Retinal pigment epithelial cell (primary cell): ENCODE results near the gene IKZF1.

Experiments
- DNase-seq: peaks from one replicate; pipeline ENCODE4 v3.0.0-alpha.2; 2010; ENCODE audit warnings: low read depth
- H3K4me3 ChIP-seq: 2 replicates; pipeline ENCODE4 v1.5.1; 2011; ENCODE audit warnings: mild to moderate bottlenecking, low read length, control low read depth, moderate library complexity
- TF ChIP-seq, protein P1 (sequence below): conservative IDR thresholded peaks from 2 replicates; pipeline ENCODE4 v1.5.1; 2011; ENCODE audit warnings: low read depth, low read length, control low read depth, inconsistent platforms

IKZF1 gene

DNA sequence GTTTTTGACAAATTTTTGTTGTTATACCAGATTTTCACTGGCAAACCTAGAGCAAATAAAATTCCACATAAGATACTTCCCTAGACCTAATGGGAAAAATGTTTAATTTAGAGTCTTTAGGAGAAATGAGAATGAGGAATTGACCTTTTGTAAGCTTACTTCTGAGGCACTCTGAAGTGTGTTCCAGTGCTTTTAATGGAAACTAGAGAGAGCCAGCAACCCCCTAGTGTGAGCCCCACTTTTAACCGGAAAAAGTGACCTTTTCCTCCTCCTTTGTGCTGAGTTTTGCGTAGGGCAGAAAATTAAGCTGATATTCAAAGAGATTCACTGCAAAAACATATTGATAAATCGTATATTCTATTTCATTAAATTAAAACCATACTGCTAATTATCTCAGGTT is 5.2 kb downstream of the IKZF1 start:
- DNase-seq = no peak
- no peak overlapping the region for H3K4me3 ChIP-seq
- TF ChIP-seq, protein P1, sequence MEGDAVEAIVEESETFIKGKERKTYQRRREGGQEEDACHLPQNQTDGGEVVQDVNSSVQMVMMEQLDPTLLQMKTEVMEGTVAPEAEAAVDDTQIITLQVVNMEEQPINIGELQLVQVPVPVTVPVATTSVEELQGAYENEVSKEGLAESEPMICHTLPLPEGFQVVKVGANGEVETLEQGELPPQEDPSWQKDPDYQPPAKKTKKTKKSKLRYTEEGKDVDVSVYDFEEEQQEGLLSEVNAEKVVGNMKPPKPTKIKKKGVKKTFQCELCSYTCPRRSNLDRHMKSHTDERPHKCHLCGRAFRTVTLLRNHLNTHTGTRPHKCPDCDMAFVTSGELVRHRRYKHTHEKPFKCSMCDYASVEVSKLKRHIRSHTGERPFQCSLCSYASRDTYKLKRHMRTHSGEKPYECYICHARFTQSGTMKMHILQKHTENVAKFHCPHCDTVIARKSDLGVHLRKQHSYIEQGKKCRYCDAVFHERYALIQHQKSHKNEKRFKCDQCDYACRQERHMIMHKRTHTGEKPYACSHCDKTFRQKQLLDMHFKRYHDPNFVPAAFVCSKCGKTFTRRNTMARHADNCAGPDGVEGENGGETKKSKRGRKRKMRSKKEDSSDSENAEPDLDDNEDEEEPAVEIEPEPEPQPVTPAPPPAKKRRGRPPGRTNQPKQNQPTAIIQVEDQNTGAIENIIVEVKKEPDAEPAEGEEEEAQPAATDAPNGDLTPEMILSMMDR = no peak

GRCh38 chr7:50310361-50310760 is 5.8 kb downstream of the IKZF1 start:
- no peak overlapping the region for H3K4me3 ChIP-seq
- DNase-seq = no peak
- TF ChIP-seq, protein P1 = no peak

- no peak overlapping the region for H3K4me3 ChIP-seq
- no peak for DNase-seq
- TF ChIP-seq, protein P1 = no peak
Observed at GRCh38 chr7:50310956-50311355, 6.4 kb downstream of the IKZF1 start.

- TF ChIP-seq, protein P1 = no peak
- no peak for DNase-seq
- no peak overlapping the region for H3K4me3 ChIP-seq
Observed at GRCh38 chr7:50312250-50313162, 8.0 kb downstream of the IKZF1 start.

- TF ChIP-seq, protein P1 = no peak
- no peak for DNase-seq
- H3K4me3 ChIP-seq = no peak overlapping the region
Observed at GRCh38 chr7:50314836-50315592, 10.5 kb downstream of the IKZF1 start.

- H3K4me3 ChIP-seq = no peak overlapping the region
- TF ChIP-seq, protein P1 = no peak
- DNase-seq = no peak
Observed at GRCh38 chr7:50315739-50316671, 11.5 kb downstream of the IKZF1 start.
